OCI-LY3 (cell line): ENCODE results near the gene CLIC1.

Experiments used
- EZH2phosphoT487 ChIP-seq: fragments of 200-600 bp; shearing (Covaris generic); IDR thresholded peaks from 2 replicates; pipeline ENCODE4 v1.6.1; 2018; ENCODE audit warnings: antibody characterized with exemption, mixed run types, low read depth
- TF ChIP-seq, protein P1 (sequence below): fragments of 200-600, 300-600 bp; sonication (generic); IDR thresholded peaks from 2 replicates; pipeline ENCODE4 v1.5.1; 2014; ENCODE audit warnings: antibody characterized with exemption, low read length, low read depth

GRCh38 chr6:31691078-31691463, 45.3 kb downstream of the CLIC1 start:
- TF ChIP-seq, protein P1, sequence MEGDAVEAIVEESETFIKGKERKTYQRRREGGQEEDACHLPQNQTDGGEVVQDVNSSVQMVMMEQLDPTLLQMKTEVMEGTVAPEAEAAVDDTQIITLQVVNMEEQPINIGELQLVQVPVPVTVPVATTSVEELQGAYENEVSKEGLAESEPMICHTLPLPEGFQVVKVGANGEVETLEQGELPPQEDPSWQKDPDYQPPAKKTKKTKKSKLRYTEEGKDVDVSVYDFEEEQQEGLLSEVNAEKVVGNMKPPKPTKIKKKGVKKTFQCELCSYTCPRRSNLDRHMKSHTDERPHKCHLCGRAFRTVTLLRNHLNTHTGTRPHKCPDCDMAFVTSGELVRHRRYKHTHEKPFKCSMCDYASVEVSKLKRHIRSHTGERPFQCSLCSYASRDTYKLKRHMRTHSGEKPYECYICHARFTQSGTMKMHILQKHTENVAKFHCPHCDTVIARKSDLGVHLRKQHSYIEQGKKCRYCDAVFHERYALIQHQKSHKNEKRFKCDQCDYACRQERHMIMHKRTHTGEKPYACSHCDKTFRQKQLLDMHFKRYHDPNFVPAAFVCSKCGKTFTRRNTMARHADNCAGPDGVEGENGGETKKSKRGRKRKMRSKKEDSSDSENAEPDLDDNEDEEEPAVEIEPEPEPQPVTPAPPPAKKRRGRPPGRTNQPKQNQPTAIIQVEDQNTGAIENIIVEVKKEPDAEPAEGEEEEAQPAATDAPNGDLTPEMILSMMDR, result no peak
- no peak for TF ChIP-seq EZH2phosphoT487
